WTC11 (cell line): ENCODE data around the gene FYN. TPM values are rescaled to one million over a fixed set of nuclear protein-coding genes. Genes with fewer than 3 reads are reported as not detected.
A peak's percentile ranks its signal among the peaks of the same experiment; 100 is the strongest.

ENCODE experiments used
- ATAC-seq: fragments of 200-7000 bp; cut with Tn5 transposase; 2 replicates; pipeline ENCODE4 v1.10.0; 2021; ENCODE audit warnings: mild to moderate bottlenecking, moderate library complexity
- CTCF ChIA-PET: fragments of 300-600 bp; sonication (Branson Sonifier 250); formaldehyde crosslinking; loops from one replicate; lab custom pipeline; 2021; ENCODE audit warnings: antibody characterized with exemption; lab: Charles Lee
- POLR2A ChIA-PET: fragments of 350-600 bp; sonication (Branson Sonifier 250); formaldehyde crosslinking; loops from one replicate; lab custom pipeline; 2021; ENCODE audit warnings: antibody characterized with exemption; lab: Charles Lee
- DNase-seq: peaks from one replicate; pipeline ENCODE4 v3.0.0; 2021; ENCODE audit warnings: low spot score
- H3K27ac Mint-ChIP-seq: 2 replicates; pipeline ENCODE4 v1.8.0; 2021; ENCODE audit warnings: mixed read lengths
- H3K27me3 Mint-ChIP-seq: 2 replicates; pipeline ENCODE4 v1.8.0; 2021; ENCODE audit warnings: low read depth, mild to moderate bottlenecking, moderate library complexity, mixed read lengths
- H3K36me3 Mint-ChIP-seq: 2 replicates; pipeline ENCODE4 v1.8.0; 2021; ENCODE audit warnings: mixed read lengths
- H3K4me1 Mint-ChIP-seq: 2 replicates; pipeline ENCODE4 v1.8.0; 2022; ENCODE audit warnings: mixed read lengths
- H3K4me3 Mint-ChIP-seq: 2 replicates; pipeline ENCODE4 v1.8.0; 2021; ENCODE audit warnings: mild to moderate bottlenecking, moderate library complexity, mixed read lengths
- H3K9me3 Mint-ChIP-seq: 2 replicates; pipeline ENCODE4 v1.8.0; 2021; ENCODE audit warnings: mixed read lengths
- FOXK1 ChIP-seq: sonication (generic); formaldehyde crosslinking; IDR thresholded peaks from 2 replicates; pipeline ENCODE4 v1.8.0; 2022; ENCODE audit warnings: mild to moderate bottlenecking, moderate library complexity, missing genetic modification reagents
- IRF2 ChIP-seq: sonication (generic); formaldehyde crosslinking; IDR thresholded peaks from 2 replicates; pipeline ENCODE4 v1.8.0; 2022; ENCODE audit warnings: low read depth, missing genetic modification reagents, borderline replicate concordance
- NFE2L1 ChIP-seq: sonication (generic); formaldehyde crosslinking; IDR thresholded peaks from 2 replicates; pipeline ENCODE4 v1.8.1; 2023; ENCODE audit warnings: missing genetic modification reagents
- NR1H2 ChIP-seq: sonication (generic); formaldehyde crosslinking; IDR thresholded peaks from 2 replicates; pipeline ENCODE4 v1.9.0; 2021; ENCODE audit warnings: mild to moderate bottlenecking, moderate library complexity, missing genetic modification reagents
- SP1 ChIP-seq: sonication (generic); formaldehyde crosslinking; conservative IDR thresholded peaks from 2 replicates; pipeline ENCODE4 v1.8.1; 2022; ENCODE audit warnings: missing genetic modification reagents
- TCF7 ChIP-seq: sonication (generic); formaldehyde crosslinking; IDR thresholded peaks from 2 replicates; pipeline ENCODE4 v1.8.0; 2022; ENCODE audit warnings: mild to moderate bottlenecking, low read depth, missing genetic modification reagents, moderate library complexity
- ZBTB21 ChIP-seq: sonication (generic); formaldehyde crosslinking; IDR thresholded peaks from 2 replicates; pipeline ENCODE4 v1.8.1; 2023; ENCODE audit warnings: mild to moderate bottlenecking, missing genetic modification reagents, borderline replicate concordance
- ZNF317 ChIP-seq: sonication (generic); formaldehyde crosslinking; IDR thresholded peaks from 2 replicates; pipeline ENCODE4 v1.8.1; 2023; ENCODE audit warnings: low read depth, mild to moderate bottlenecking, moderate library complexity, missing genetic modification reagents, borderline replicate concordance
- ZNF423 ChIP-seq: fragments of 250-450 bp; sonication (Bioruptor Pico); IDR thresholded peaks from 2 replicates; pipeline ENCODE4 v2.1.2; 2022; ENCODE audit warnings: mild to moderate bottlenecking, moderate library complexity
- total RNA-seq: library from RNA; stranded (reverse); gene quantifications from 3 replicates; pipeline ENCODE4 v1.2.3, GENCODE V29; 2021
- TF ChIP-seq, protein P1 (sequence below): fragments of 200-600 bp; IDR thresholded peaks from 2 replicates; pipeline ENCODE4 v1.8.0; 2022; ENCODE audit warnings: antibody characterized with exemption
- TF ChIP-seq, protein P2 (sequence below): sonication (generic); formaldehyde crosslinking; IDR thresholded peaks from 2 replicates; pipeline ENCODE4 v1.8.0; 2023; ENCODE audit warnings: missing genetic modification reagents
- TF ChIP-seq, protein P3 (sequence below): sonication (generic); formaldehyde crosslinking; IDR thresholded peaks from 2 replicates; pipeline ENCODE4 v1.8.0; 2022; ENCODE audit warnings: missing genetic modification reagents
- TF ChIP-seq, protein P4 (sequence below): sonication (generic); formaldehyde crosslinking; IDR thresholded peaks from 2 replicates; pipeline ENCODE4 v1.8.1; 2023; ENCODE audit warnings: mild to moderate bottlenecking, moderate library complexity, missing genetic modification reagents
- TF ChIP-seq, protein P5 (sequence below): sonication (generic); formaldehyde crosslinking; IDR thresholded peaks from 2 replicates; pipeline ENCODE4 v1.8.1; 2023; ENCODE audit warnings: mild to moderate bottlenecking, missing genetic modification reagents, moderate library complexity

Gene FYN
- total RNA-seq, 1 experiment from 2014 or later = 63.9 TPM

DNA sequence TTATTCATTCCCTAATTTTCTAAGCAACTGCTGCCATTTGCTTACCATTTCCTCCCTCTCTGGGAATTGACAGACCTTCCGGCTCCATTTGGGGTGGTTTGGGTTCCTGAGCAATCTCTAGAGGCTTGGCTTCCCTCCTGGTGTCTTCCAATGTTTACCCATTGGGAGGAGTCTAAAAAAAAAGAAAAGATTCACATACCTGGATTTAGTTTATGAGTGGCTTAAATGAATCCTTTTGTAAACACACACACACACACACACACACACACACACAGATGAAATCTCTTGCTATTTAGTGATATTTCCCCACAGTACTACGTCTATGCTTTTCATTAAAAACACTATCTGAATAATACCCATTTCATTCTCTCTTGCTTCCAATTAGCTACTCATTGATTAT lies 219.3 kb downstream of the FYN start (continued):
- TF ChIP-seq, protein P1, sequence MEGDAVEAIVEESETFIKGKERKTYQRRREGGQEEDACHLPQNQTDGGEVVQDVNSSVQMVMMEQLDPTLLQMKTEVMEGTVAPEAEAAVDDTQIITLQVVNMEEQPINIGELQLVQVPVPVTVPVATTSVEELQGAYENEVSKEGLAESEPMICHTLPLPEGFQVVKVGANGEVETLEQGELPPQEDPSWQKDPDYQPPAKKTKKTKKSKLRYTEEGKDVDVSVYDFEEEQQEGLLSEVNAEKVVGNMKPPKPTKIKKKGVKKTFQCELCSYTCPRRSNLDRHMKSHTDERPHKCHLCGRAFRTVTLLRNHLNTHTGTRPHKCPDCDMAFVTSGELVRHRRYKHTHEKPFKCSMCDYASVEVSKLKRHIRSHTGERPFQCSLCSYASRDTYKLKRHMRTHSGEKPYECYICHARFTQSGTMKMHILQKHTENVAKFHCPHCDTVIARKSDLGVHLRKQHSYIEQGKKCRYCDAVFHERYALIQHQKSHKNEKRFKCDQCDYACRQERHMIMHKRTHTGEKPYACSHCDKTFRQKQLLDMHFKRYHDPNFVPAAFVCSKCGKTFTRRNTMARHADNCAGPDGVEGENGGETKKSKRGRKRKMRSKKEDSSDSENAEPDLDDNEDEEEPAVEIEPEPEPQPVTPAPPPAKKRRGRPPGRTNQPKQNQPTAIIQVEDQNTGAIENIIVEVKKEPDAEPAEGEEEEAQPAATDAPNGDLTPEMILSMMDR = no peak
- no peak for TF ChIP-seq ZNF423 (CRISPR knock-in tag)
- TF ChIP-seq, protein P2, sequence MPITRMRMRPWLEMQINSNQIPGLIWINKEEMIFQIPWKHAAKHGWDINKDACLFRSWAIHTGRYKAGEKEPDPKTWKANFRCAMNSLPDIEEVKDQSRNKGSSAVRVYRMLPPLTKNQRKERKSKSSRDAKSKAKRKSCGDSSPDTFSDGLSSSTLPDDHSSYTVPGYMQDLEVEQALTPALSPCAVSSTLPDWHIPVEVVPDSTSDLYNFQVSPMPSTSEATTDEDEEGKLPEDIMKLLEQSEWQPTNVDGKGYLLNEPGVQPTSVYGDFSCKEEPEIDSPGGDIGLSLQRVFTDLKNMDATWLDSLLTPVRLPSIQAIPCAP (CRISPR knock-in tag) = no peak
- no peak for TF ChIP-seq NFE2L1
- no peak for TF ChIP-seq TCF7 (CRISPR knock-in tag)
- no peak for TF ChIP-seq FOXK1 (CRISPR knock-in tag)

DNA sequence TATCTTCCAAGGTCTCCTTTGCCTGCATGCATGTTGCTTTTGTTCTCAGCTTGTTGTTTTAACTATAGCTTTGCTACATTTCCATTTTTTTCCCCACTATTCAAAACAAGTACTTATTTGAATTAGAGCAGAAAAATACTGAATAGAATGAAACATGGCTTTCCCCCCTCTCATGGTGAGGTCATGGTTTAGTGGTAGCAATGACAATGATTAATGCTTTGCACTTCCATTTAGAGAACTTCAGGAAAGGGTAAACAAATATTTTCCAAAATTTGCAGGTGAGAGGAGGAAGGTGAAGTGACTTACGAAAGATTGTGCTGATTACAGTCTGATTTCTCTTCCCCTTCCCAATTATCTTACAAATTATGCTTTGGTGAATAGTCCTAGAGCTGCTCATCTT lies 219.8 kb downstream of the FYN start:
- no peak for DNase-seq
- ChIA-PET POLR2A (no interaction called here), CTCF (no interaction called here)
- H3K4me1 Mint-ChIP-seq = peaks cover 38% of the 10 kb centered on the region
- peaks cover 15% of the 10 kb centered on the region for H3K9me3 Mint-ChIP-seq
- TF ChIP-seq, protein P3, sequence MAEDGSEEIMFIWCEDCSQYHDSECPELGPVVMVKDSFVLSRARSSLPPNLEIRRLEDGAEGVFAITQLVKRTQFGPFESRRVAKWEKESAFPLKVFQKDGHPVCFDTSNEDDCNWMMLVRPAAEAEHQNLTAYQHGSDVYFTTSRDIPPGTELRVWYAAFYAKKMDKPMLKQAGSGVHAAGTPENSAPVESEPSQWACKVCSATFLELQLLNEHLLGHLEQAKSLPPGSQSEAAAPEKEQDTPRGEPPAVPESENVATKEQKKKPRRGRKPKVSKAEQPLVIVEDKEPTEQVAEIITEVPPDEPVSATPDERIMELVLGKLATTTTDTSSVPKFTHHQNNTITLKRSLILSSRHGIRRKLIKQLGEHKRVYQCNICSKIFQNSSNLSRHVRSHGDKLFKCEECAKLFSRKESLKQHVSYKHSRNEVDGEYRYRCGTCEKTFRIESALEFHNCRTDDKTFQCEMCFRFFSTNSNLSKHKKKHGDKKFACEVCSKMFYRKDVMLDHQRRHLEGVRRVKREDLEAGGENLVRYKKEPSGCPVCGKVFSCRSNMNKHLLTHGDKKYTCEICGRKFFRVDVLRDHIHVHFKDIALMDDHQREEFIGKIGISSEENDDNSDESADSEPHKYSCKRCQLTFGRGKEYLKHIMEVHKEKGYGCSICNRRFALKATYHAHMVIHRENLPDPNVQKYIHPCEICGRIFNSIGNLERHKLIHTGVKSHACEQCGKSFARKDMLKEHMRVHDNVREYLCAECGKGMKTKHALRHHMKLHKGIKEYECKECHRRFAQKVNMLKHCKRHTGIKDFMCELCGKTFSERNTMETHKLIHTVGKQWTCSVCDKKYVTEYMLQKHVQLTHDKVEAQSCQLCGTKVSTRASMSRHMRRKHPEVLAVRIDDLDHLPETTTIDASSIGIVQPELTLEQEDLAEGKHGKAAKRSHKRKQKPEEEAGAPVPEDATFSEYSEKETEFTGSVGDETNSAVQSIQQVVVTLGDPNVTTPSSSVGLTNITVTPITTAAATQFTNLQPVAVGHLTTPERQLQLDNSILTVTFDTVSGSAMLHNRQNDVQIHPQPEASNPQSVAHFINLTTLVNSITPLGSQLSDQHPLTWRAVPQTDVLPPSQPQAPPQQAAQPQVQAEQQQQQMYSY (CRISPR knock-in tag) = no peak
- no peaks in the 10 kb centered on the region for H3K27me3 Mint-ChIP-seq
- no peak for ATAC-seq
- peaks cover 2% of the 10 kb centered on the region; the same call in 1 of the 2 replicates for H3K36me3 Mint-ChIP-seq
- no peak overlapping the region for H3K4me3 Mint-ChIP-seq
- H3K27ac Mint-ChIP-seq = peak overlapping the region; percentile 47; the same call in 1 of the 2 replicates

DNA sequence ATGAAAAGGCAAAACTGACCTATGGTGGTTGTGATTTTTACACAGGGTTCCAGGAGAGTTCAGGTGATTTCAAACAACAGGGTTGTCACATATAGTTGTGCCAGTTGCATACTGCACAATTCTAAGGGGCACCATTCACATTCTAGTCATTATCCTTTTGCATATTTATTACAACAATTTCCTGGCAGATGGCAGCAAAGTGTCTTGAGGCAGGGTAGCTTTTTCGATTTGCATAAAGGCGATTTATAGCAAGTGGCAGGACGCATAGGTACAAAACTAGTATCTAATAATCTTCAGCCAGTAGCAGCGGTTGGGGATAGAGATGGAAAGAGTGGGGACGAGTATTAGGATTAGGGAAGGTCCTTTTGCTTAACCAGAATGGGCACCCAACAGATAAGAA lies 221.1 kb downstream of the FYN start:
- no peaks in the 10 kb centered on the region for H3K27me3 Mint-ChIP-seq
- no peak overlapping the region for H3K4me3 Mint-ChIP-seq
- peaks cover 2% of the 10 kb centered on the region; the same call in 1 of the 2 replicates for H3K36me3 Mint-ChIP-seq
- TF ChIP-seq, protein P4, sequence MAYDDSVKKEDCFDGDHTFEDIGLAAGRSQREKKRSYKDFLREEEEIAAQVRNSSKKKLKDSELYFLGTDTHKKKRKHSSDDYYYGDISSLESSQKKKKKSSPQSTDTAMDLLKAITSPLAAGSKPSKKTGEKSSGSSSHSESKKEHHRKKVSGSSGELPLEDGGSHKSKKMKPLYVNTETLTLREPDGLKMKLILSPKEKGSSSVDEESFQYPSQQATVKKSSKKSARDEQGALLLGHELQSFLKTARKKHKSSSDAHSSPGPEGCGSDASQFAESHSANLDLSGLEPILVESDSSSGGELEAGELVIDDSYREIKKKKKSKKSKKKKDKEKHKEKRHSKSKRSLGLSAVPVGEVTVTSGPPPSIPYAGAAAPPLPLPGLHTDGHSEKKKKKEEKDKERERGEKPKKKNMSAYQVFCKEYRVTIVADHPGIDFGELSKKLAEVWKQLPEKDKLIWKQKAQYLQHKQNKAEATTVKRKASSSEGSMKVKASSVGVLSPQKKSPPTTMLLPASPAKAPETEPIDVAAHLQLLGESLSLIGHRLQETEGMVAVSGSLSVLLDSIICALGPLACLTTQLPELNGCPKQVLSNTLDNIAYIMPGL (CRISPR knock-in tag) = no peak
- no peak for TF ChIP-seq IRF2 (CRISPR knock-in tag)
- no peak for TF ChIP-seq NR1H2 (CRISPR knock-in tag)
- TF ChIP-seq SP1 (CRISPR knock-in tag) = no peak
- no peak for TF ChIP-seq ZNF317 (CRISPR knock-in tag)
- TF ChIP-seq, protein P5, sequence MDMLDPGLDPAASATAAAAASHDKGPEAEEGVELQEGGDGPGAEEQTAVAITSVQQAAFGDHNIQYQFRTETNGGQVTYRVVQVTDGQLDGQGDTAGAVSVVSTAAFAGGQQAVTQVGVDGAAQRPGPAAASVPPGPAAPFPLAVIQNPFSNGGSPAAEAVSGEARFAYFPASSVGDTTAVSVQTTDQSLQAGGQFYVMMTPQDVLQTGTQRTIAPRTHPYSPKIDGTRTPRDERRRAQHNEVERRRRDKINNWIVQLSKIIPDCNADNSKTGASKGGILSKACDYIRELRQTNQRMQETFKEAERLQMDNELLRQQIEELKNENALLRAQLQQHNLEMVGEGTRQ (CRISPR knock-in tag) = no peak
- no peak for TF ChIP-seq ZBTB21 (CRISPR knock-in tag)
- POLR2A ChIA-PET = no interaction called here
- DNase-seq (no peak), ATAC-seq (no peak)
- CTCF ChIA-PET = no interaction called here
- peaks cover 15% of the 10 kb centered on the region for H3K9me3 Mint-ChIP-seq
- H3K4me1 Mint-ChIP-seq = peaks cover 38% of the 10 kb centered on the region
- H3K27ac Mint-ChIP-seq = no peak overlapping the region
